CD4-positive, alpha-beta T cell (primary cell): ENCODE measurements around the gene HEATR1. TPM values are rescaled to one million over a fixed set of nuclear protein-coding genes. Genes with fewer than 3 reads are reported as not detected.

ENCODE experiments used
- ATAC-seq: fragments of 200-7000 bp; cut with Tn5 transposase; one replicate; pipeline ENCODE4 v1.10.0; 2022; ENCODE audit warnings: mild to moderate bottlenecking; ENCODE audit not compliant: poor library complexity
- CTCF ChIA-PET: fragments of 350-600 bp; sonication (Branson Sonifier 250); formaldehyde crosslinking; loops from one replicate; lab custom pipeline; 2021; ENCODE audit warnings: antibody characterized with exemption, inconsistent platforms; lab: Charles Lee
- POLR2A ChIA-PET: fragments of 350-600 bp; sonication (Branson Sonifier 250); formaldehyde crosslinking; loops from one replicate; lab custom pipeline; 2021; ENCODE audit warnings: antibody characterized with exemption, inconsistent platforms; lab: Charles Lee
- DNase-seq, 14 experiments: peaks; one replicate each; pipeline ENCODE4 v3.0.0-alpha.2; 2013 to 2020; ENCODE audit warnings: mixed read lengths in 2 of 14
- H3K27ac ChIP-seq, 2 donors: one replicate each; pipeline versions ENCODE4 v1.5.1 to v1.7.0; 2013; ENCODE audit warnings: low read length in 2 of 2, low read depth in 1 of 2, mild to moderate bottlenecking in 1 of 2
- H3K27me3 ChIP-seq, 2 experiments: 1 replicate in 1 of 2; 2 replicates in 1 of 2; pipeline versions ENCODE4 v1.6.1 to v1.7.0; 2013; ENCODE audit warnings: low read length in 2 of 2, control low read depth in 1 of 2, mild to moderate bottlenecking in 1 of 2, moderate library complexity in 1 of 2; ENCODE audit not compliant: insufficient read depth in 2 of 2, control insufficient read depth in 1 of 2
- H3K36me3 ChIP-seq: one replicate; pipeline ENCODE4 v1.6.1; 2013; ENCODE audit warnings: low read length, control low read depth; ENCODE audit not compliant: insufficient read depth
- H3K4me1 ChIP-seq: one replicate; pipeline ENCODE4 v1.6.1; 2013; ENCODE audit warnings: low read length, control low read depth; ENCODE audit not compliant: insufficient read depth
- H3K4me3 ChIP-seq: one replicate; pipeline ENCODE4 v1.5.1; 2013; ENCODE audit warnings: mild to moderate bottlenecking, low read length, moderate library complexity
- H3K9me3 ChIP-seq, 2 experiments: 1 replicate in 1 of 2; 2 replicates in 1 of 2; pipeline versions ENCODE4 v1.6.1 to v1.7.0; 2013; ENCODE audit warnings: low read length in 2 of 2, mild to moderate bottlenecking in 2 of 2, control low read depth in 1 of 2, moderate library complexity in 1 of 2; ENCODE audit not compliant: control insufficient read depth in 1 of 2, insufficient read depth in 1 of 2
- H3K27ac Mint-ChIP-seq: one replicate; pipeline ENCODE4 v1.8.0; 2020; ENCODE audit warnings: mixed read lengths
- H3K27me3 Mint-ChIP-seq: one replicate; pipeline ENCODE4 v1.8.0; 2021; ENCODE audit warnings: mixed read lengths
- H3K36me3 Mint-ChIP-seq: one replicate; pipeline ENCODE4 v1.8.0; 2021; ENCODE audit warnings: low read depth, mixed read lengths
- H3K4me1 Mint-ChIP-seq: one replicate; pipeline ENCODE4 v1.8.0; 2021; ENCODE audit warnings: low read depth, mixed read lengths
- H3K4me3 Mint-ChIP-seq: one replicate; pipeline ENCODE4 v1.8.0; 2020; ENCODE audit warnings: mild to moderate bottlenecking, mixed read lengths
- H3K9me3 Mint-ChIP-seq: one replicate; pipeline ENCODE4 v1.8.0; 2020; ENCODE audit warnings: mixed read lengths
- CTCF ChIP-seq: fragments of 200-600 bp; IDR thresholded peaks from one replicate; pipeline ENCODE4 v1.8.0; 2022; ENCODE audit warnings: antibody characterized with exemption, mild to moderate bottlenecking
- intact Hi-C, 2 experiments: fragments of 100-400 bp; cut with DNase I in 1 of 2; cut with micrococcal nuclease in 1 of 2; formaldehyde crosslinking; loops; one replicate each; pipeline versions ENCODE4 v1.15.1 to v1.9.0; 2023 to 2025; cut with DNase I, micrococcal nuclease
- total RNA-seq, 174 experiments: library from RNA in 2 of 174; stranded (reverse) in 2 of 174; gene quantifications; one replicate each; pipeline ENCODE4 v1.2.3 and lab custom pipeline; 2021 to 2026

HEATR1 gene
- total RNA-seq, 2 experiments from 2014 or later = 34.9 to 37.5 TPM

DNA sequence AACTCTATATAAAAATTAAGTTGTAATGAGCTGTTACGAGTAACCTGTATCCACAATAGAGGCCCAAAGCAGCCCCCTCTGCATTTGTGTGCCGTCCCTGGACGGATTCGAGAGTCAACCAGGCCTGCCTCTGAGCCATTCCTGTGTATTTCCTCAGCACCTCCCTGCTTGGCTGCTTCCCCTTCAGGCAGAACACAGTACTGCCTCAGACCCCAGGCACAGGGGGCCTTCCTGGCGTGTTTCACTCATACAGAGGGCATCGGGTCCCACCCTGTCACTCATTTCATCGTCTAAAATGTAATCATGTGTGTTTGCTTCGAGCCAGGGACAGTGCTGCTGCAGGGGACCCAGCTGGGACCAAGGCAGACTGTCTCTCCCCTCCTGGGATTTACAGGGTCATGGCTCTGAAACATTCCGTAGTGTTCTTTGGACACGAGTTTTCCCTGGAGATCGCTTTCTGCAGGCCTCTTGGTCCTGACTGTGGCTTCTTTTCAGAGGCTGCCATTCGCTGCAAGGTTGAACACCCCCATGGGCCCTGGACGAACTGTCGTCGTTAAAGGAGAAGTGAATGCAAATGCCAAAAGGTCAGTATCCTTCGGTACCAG lies 61.1 kb downstream of the HEATR1 start:
- Mint-ChIP-seq H3K27me3 (no peaks in the 10 kb centered on the region), H3K4me3 (no peak overlapping the region), H3K36me3 (peaks cover 98% of the 10 kb centered on the region), H3K4me1 (peaks cover 23% of the 10 kb centered on the region), H3K9me3 (no peaks in the 10 kb centered on the region), H3K27ac (peak overlapping the region; percentile 71)
- intact Hi-C loops = no loop called here
- peaks cover 98% of the 10 kb centered on the region for H3K36me3 ChIP-seq
- CTCF ChIA-PET = no interaction called here
- H3K4me1 ChIP-seq = peaks cover 12% of the 10 kb centered on the region
- POLR2A ChIA-PET = interaction anchor here (0.5 kb wide), 1 partner anchor 51 kb away, joined by 3 read pairs; no protein-coding TSS in a partner anchor
- no peaks in the 10 kb centered on the region for H3K27me3 ChIP-seq
- no peak overlapping the region for H3K27ac ChIP-seq
- ATAC-seq = no peak
- TF ChIP-seq CTCF = no peak
- no peaks in the 10 kb centered on the region for H3K9me3 ChIP-seq
- no peak for DNase-seq
- no peak overlapping the region for H3K4me3 ChIP-seq

DNA sequence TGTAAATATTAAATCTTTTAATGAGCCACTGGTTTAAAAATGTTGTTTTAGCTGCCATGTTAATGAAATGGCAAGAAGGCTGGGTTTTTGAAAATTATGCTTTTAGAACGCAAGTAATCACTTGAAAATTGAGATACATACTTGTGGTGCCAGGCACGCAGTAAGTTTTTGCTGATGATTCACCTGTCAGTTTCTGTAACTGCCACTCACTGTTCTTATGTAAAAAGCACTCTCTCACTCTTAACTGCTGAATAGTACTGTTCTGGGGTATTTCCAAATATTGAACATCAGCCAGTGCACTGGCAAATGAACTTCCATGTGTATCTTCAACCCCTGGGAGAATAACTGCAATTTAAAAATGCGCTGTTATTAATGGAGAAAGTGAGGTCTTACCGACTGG lies 62.6 kb downstream of the HEATR1 start:
- Mint-ChIP-seq H3K9me3 (no peaks in the 10 kb centered on the region), H3K27ac (no peak overlapping the region), H3K4me1 (peaks cover 23% of the 10 kb centered on the region), H3K27me3 (no peaks in the 10 kb centered on the region), H3K4me3 (no peak overlapping the region), H3K36me3 (peaks cover 94% of the 10 kb centered on the region)
- ATAC-seq (no peak), DNase-seq (no peak)
- intact Hi-C loops = no loop called here
- no peak for TF ChIP-seq CTCF
- H3K27me3 ChIP-seq = no peaks in the 10 kb centered on the region
- no peaks in the 10 kb centered on the region for H3K9me3 ChIP-seq
- H3K4me3 ChIP-seq = no peak overlapping the region
- POLR2A ChIA-PET = no interaction called here
- CTCF ChIA-PET = no interaction called here
- H3K4me1 ChIP-seq = peaks cover 12% of the 10 kb centered on the region
- peaks cover 92% of the 10 kb centered on the region for H3K36me3 ChIP-seq
- H3K27ac ChIP-seq = no peak overlapping the region

- Mint-ChIP-seq H3K4me1 (peaks cover 22% of the 10 kb centered on the region), H3K27ac (no peak overlapping the region), H3K9me3 (no peaks in the 10 kb centered on the region), H3K4me3 (no peak overlapping the region), H3K27me3 (no peaks in the 10 kb centered on the region), H3K36me3 (peaks cover 94% of the 10 kb centered on the region)
- Histone ChIP-seq H3K27ac (no peak overlapping the region), H3K9me3 (no peaks in the 10 kb centered on the region), H3K36me3 (peaks cover 93% of the 10 kb centered on the region), H3K27me3 (no peaks in the 10 kb centered on the region), H3K4me3 (no peak overlapping the region), H3K4me1 (peaks cover 13% of the 10 kb centered on the region)
- ATAC-seq (no peak), DNase-seq (no peak)
- no peak for TF ChIP-seq CTCF
- ChIA-PET CTCF (no interaction called here), POLR2A (no interaction called here)
- intact Hi-C loops = no loop called here
These were observed 63.4 kb downstream of the HEATR1 start for GRCh38 chr1:236540813-236541465.
